HG02870 (cell line): ENCODE data around the gene BTN1A1.

ENCODE experiments used
- ATAC-seq: cut with Tn5 transposase; IDR thresholded peaks from one replicate; pipeline ENCODE4 v1.9.1; 2021; ENCODE audit warnings: mild to moderate bottlenecking, moderate library complexity; ENCODE audit not compliant: unreplicated experiment

BTN1A1 gene

DNA sequence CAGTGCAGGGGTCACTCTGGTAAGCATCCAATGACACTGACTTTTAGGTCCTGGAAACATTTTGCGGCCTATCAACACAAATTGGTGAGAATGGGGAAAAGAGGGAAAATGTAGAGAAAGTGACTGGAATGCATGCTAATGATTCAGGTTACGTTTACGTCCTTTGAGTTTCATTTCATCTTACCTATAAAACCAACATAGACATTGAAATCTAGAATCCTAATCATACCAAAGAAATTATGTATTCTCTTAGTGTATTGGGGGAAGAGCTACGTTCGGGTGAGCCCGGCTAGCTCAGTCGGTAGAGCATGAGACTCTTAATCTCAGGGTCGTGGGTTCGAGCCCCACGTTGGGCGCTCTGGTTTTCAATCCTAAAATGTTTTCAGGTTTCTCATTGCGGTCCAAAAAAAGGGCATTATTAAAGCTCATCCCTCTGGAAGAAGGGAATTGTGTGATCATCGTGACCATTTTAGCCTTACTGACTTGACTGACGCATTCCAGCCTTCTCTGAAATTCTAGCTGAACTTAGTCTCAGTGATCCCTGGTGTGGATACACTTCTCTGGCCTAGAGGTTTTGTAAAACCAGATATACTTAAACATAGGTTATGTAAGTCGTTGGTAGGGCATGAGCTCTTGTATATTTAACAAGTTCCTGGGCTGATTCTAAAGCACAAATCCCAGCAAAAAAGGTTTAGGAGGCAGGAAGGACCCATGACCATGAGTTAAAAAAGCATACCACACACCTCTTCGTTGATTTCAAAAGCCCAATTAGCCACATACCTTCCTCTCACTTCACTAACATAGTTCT is 56.4 kb downstream of the BTN1A1 start:
- ATAC-seq: no peak
